CD4-positive, alpha-beta T cell treated with Interleukin-15 for 4 hours (primary cell): ENCODE data around the gene EFCAB9.
"Not testable (repeated sequence)": the region's sequence is repeated elsewhere in the genome, so short reads cannot be mapped to it uniquely, and the experiment has no call there.

ENCODE experiments used
- DNase-seq: peaks from one replicate; pipeline ENCODE4 v3.0.0-alpha.2; 2020; ENCODE audit warnings: low spot score

The EFCAB9 gene

DNA sequence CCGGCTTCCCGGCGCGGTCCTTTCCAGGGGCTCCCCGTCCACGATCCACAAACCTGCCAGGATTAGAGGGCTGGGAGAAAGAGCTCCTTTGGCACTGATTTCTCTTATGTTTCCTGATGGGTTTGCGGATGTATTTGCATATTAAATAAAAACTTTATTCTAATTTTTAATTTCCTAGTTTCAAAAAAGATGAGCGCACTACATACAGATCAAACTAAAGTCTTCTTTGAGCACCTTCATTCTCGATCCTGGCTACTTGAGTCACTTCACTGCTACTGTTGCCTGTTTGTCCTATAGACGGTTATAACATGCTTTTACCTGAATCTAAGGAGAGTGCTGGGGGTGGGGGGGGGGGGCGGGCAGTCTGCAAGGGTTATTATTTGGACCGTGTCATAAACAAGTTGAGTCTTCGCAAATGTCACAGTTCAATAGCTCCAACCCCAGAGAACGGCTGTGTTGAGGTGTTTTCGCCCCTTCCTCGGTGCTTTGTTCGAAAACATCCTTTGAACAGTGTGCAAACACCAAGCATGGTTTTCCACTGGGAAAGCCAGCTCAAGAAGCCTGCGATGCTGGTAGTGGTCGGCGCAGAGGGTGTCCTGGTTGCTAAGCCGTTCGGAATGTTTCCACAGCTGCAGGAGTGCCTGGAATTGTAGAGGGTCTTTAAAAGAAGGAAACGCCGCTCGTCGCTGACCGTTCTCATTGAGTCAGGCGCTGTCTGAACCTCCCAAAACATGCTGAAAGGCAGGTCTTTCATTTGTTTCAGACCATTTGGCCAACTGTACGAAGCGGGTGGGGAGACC lies 4.9 kb upstream of the EFCAB9 start:
- no peak for DNase-seq

DNA sequence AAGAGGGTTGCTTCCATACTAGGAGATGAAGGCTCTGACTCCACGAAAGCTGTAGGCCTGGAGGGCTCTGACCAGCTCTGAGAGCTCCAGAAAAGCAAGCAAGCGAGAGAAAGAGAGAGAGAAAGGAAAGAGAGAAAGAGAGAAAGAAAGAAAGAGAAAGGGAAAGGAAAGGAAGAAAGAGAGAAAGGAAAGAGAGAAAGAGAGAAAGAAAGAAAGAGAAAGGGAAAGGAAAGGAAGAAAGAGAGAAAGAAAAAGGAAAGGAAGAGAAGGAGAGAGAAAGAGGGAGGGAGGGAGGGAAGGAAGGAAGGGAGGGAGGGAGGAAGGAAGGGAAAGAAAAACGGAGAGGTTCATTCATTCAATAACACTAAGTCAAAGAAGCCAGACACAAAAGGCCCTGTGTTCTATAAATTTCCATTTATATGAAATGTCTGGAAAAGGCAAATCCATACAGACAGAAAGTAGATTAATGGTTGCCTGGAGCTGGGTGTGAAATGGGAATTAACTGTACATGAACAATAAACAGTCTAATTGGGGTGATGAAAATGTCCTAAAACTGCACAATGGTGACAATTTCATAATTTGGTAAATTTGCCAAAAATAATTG lies 4.2 kb upstream of the EFCAB9 start:
- DNase-seq, result no peak

DNA sequence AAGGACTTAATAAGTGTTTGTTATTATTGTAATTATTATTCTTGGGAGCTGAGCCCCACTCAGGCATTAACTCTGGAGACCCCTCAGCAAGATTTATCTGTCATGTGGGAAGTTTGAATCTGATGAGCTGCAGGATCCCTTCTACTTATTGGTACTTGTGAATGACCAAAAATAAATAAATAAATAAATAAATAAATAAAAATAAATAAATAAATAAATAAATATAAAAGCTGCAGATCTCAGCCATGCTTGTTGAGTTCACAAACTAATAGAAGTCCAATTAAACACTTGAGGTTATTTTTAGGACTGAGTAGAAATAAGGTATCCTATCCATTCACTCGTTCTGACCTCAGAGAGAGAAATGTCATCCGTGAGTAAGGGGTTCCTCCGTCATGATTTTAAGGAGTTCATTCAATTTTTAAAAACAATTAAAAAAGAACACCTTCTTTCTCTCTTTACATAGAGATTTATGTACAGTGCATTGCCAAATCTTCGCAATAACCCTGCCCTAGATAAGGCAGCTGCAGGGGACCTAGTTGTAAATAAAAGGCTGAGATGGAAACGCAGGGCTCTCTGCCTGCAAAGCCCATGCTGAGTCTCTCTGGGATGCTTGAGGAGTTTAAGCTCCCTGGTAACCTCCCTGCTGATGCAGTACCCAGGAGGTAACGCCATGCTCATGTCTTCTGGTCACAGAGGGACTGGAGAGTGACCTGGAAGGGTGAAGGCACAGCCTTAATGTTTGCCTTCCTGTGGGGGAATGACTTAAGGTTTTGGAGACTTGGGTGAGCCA lies 1.2 kb downstream of the EFCAB9 start:
- no peak for DNase-seq

DNA sequence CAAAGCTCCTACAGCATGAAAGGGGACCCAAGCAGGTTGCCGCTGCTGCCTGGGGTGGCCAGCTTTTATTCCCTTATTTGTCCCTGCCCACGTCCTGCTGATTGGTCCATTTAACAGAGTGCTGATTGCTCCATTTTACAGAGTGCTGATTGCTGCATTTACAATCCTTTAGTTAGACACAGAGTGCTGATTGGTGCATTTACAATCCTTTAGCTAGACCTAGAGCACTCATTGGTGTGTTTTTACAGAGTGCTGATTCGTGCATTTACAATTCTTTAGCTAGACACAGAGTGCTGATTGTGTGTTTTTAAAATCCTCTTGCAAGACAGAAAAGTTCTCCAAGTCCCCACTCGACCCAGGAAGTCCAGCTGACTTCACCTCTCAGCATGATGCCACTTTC lies 3.8 kb downstream of the EFCAB9 start:
- DNase-seq, result not testable (repeated sequence)

DNA sequence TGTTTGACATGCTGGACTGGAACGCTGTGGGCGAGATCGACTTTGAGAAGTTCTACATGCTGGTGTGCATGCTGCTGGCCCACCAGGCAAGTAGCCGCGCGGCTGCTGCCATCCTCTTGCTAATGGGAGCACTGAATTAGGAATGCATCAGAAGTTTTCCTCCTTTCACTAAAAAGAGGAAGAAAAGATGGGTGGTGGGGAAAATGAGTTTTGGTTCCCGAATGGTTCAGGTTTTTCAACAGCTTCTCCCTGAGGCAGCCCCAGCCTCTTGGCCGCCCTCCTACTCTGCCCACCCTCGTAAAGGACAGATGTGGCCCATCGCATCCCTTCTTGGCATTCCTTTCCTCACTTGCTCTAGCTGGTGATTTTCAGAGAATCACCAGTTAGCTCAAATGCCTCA lies 5.5 kb downstream of the EFCAB9 start:
- DNase-seq, result no peak

DNA sequence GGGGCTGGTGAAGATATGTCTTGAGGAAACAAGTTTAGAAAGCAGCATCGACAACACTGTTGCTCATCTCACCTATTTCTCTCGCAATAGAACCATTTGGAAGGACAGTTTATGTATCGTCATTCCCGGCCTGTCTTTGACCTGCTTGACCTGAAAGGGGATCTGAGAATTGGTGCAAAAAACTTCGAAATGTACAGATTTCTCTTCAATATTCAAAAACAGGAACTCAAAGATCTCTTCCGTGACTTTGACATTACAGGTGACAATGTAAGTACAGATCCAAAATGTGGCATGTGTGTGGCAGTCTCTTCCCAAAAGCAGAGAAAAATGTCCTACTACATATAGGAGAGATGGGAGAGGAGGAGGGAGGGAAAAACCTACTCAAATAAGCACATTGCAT lies 6.5 kb downstream of the EFCAB9 start:
- no peak for DNase-seq

DNA sequence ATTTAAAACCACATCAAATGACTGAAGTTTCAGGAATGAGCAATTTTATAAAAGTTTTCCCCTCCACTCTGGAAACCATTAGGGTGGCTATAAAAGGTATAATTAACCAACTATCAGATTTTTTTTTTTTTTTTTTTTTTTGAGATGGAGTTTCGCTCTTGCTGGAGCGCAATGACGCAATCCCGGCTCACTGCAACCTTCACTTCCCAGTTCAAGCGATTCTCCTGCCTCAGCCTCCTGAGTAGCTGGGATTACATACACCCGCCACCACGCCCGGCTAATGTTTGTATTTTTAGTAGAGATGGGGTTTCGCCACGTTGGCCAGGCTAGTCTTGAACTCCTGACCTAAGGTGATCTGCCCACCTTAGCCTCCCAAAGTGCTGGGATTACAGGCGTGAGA lies 12.0 kb downstream of the EFCAB9 start:
- DNase-seq, result not testable (repeated sequence)

DNA sequence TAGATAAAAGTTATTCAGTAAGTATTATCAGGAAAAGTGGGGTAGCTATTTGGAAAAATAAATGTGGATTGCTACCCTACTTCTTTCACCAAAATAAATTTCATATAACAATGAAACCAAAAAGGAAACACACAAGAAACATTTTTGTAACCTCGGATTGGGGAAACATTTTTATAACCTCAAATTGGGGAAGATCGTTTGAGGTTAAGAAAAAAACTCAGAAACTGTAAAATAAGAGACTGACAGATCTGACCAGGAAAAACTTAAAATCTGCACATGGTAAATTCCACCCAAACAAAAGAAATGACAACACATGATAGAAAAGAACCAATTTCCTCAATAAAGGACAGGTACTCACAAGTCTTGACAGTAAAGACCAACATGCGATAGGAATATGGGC lies 13.5 kb downstream of the EFCAB9 start:
- DNase-seq, result no peak

DNA sequence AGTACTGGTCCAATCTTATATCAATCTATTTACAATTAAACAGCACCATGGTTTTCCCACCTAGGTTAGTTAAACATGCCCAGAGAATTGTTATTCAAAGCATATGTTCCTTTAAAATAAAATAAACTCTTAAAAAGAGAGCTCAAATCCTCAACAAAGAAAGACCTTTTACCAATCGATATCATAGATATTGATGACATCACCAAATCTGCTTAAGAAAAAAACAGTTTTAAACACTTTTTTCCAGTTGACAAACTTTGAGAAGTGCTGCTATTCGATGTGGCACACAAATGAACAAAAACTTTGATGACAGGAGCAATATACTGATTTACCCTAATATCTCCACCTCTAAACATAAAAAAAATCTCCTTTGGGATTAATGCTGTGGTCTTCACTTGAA lies 15.7 kb downstream of the EFCAB9 start:
- no peak for DNase-seq

DNA sequence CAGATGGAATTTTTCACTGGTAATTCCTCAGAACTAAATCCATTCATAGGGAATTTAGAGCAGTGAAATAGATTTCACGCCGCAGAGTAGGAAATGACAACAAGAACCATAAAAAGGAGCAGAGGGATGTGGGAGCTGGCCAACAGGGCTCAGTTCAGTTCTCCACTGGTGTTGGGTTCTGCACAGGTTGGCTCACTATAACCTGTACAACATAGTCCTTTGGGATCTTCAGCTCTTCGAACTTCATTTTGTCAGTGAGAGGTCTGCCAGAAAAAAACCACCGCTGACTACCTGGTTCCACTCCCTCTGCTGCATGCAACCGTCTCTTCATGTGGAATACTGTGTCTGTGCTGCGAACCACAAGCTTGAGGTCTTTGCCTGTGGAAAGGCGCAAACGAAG lies 17.7 kb downstream of the EFCAB9 start:
- no peak for DNase-seq

DNA sequence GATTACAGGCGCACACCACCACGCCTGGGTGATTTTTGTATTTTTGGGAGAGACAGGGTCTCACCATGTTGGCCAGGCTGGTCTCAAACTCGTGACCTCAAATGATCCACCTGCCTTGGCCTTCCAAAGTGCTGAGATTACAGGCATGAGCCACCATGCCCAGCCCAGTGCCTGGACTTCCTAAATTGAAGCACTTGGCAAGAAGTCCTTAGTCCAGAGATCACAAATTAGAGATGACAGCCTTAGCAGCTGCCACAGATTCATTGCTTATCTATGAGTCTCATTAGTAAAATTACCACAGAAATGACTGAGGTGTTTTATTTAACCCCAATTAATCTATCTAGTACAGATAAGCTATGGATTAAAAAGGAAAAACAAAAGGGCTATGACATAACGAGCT lies 19.2 kb downstream of the EFCAB9 start:
- no peak for DNase-seq

DNA sequence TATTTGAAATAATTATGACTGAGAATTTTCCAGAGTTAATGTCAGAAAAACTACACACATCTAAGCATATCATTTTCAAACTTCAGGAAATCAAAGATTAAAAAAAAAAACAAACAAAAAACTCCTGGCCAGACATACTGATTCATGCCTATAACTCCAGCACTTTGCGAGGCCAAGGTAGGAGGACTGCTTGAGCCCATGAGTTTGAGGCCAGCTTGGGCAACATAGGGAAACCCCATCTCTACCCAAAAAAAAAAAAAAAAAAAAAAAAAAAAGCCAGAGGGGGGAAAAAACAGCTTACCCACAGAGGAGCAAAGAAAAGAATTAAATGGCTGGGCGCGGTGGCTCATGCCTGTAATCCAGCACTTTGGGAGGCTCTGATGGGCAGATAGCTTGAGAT lies 22.4 kb downstream of the EFCAB9 start:
- DNase-seq, result no peak

DNA sequence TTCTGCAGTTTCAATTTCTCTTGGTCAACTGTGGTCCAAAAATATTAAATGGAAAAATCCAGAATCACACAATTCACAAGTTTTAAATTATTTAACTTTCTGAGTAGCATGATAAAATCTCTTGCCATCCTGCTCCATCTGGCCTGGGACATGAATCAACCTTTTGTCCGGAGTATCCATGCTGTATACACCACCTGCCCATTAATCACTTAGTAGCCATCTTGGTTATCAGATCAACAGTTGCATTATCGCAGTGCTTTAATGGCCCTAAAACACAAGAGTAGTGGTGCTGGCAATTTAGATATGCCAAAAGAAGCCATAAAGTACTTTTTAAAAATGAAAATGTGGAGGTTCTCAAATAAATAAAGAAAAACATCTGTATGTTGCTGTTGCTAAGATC lies 25.3 kb downstream of the EFCAB9 start:
- no peak for DNase-seq

DNA sequence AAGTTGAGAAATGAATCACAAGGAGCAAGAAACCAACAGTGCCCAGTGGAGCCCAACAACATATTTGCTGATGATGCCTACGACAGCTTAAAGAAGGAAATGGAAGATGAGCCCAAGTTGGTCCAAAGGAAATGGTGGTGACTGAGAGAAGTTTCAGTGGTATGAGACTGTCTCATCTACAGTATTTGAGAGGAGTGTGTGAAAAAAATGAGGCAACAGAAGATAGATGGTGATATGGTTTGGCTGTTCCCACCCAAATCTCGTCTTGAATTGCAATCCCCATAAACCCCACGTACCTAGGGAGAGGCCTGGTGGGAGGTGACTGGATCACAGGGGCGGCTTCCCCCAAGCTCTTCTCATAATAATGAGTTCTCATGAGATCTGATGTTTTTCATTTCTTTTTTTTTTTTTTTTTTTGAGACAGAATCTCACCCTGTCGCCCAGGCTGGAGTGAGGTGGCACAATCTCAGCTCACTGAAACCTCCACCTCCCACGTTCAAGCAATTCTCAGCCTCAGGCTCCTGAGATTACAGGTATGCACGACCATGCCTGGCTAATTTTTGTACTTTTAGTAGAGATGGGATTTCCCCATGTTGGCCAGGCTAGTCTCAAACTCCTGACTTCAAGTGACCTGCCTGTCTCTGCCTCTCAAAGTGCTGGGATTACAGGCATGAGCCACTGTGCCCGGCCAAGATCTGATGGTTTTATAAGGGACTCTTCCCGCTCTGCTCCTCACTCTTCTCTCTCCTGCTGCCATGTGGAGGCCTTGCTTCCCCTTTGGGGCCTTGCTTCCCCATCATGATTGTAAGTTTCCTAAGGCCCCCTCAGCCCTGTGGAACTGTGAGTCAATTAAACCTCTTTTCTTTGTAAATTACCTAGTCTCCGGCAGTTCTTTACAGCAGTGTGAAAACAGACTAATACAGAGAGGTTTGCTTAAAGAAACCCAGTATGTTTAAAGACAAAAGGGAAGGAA lies 30.2 kb downstream of the EFCAB9 start:
- no peak for DNase-seq

DNA sequence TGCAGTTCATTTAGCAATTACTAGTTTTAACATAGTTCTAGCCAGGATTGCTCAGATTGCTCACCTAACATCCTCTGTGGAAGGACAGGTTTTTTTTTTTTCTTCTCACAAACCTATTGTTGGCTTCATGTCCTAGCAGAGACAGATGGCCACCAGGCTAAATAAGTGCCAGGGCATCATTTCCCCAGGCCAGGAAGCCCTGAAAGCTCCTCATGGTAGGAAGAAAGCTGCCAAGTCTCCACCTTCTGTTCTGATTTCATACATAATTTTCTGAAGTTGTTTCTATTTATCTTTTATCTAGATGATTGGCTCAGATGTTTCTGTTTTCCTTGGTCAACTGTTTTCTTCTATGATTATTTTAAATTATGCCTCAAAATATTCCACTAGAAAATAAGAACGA lies 31.0 kb downstream of the EFCAB9 start:
- DNase-seq, result no peak

DNA sequence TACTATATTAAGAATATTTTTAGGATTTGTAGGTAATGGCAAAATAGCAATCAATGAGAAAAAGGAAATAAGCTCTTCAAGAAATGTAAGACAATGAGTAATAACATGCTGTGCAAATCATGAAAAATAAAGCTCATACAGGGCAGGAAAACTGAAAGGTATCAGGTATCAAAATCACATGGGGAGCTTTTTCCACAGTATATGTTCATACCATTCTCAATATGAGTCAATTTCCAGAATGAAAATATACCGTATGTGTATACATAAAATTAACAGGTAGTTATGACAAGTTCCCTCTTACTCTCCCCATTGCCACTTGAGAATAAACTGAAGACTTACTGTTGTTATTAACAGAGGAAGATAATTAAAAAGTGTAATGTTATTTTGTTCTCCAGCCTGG lies 35.9 kb downstream of the EFCAB9 start:
- no peak for DNase-seq

DNA sequence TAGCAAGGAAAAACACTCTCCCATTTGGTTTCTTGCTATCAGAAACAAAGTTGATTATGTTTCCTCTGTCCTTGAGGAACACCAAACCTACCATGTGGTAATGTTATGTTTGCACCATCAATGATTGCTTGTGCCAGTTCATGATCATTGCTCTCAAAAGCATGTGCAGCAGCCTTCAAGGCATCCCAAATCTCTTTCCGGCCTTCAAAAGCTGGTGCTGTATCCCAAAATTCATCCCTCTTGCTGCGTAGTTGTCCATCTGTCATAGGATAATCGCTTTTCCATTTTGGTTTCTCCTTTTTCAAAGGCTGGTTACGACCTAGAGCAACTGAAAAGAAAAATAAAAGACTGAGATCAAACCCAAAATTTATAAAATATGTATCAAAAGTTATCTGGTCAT lies 40.1 kb downstream of the EFCAB9 start:
- DNase-seq, result no peak

DNA sequence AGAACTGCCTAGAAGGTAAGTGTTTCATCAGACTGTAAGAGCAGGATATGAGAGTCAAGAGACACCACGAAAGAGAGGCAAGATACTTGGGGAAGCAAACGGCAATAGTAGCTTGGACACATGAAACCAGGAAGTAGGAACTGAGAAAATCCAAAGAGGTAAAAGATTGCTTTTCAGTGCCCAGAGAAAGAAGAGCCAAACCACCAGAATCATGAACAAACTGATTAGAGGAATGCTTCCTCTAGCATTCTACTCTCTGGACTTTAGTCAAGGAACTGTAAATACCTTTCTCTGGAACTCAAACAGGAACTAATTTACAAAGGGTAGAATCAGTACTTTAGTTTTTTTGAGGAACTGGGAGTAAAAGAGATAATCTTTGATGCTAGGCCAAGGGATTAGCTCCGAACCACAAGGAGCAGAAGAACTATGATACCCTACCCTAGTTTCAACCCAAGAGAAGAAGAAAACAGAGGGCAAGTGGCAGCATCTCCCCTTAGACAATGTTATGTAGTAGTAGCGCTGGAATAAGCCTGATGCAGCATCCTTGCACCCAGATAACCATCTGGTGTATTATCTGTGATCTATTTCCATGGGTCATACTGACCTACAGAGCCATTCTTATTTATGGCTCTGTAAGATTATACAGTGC lies 41.3 kb downstream of the EFCAB9 start:
- DNase-seq, result no peak

DNA sequence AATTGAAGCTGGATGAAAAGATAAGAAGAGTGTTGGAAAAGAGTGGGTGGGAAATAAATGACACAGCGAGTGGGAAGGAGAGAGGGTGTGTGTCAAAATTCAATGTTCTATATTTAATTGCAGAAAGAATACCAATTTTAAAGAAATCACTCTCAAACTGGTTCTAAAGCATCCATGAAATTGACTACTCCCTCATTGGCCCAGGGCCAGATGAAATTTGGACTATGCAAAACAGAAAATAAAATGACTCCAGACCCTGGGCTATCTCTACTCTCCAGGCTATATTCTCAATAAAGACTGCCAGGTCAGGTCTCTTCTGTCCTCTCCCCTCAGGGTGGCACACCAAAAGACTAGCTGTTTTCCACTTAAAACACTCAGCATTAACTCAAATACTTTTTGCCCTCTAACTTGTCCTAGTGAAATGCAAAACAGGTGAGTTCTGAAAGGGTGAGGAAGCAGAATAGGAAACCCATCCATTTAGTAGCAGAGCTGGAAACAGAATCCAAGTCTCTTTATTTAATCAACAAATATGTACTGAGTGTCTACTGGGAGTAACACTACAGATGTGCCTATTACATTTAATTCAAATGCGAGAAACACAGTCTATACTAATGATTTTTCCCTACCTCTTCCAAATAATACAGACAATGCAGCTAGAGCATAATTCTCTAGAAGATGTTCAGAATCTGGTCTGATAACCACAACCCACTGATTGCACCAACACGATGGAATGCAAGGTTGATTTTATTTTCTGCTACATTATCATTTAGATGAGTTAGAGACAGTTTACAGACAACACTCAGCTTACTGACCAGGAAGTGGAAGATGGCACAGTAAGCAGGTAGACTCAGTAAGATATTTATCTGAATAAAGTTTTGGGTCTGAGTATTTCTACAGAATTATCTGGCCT lies 42.1 kb downstream of the EFCAB9 start:
- no peak for DNase-seq

DNA sequence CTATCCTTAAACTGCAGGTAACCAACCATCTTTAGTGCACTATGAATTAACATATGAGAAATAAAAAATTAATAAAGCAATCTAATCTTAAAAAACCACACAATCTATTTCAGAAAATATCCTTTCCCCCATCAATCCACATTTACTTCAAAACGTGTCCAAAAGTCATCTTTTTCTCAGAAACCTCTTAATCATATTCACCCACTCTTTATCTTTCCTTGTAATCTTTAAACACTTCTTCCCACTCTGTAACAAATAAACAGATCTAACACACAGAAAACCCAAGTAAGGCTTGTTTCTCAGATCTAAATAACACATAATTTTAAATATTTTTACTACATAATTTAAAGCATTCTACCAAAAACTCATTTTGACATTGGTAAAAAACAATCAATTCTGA lies 44.4 kb downstream of the EFCAB9 start:
- peak; percentile 17 for DNase-seq
